WI38 (cell line): Measurements from ENCODE around the gene MTURN.

Experiments
- H3K4me3 ChIP-seq: 2 replicates; pipeline ENCODE4 v1.5.1; 2011; ENCODE audit warnings: low read depth, mild to moderate bottlenecking, control low read depth, low read length
- CTCF ChIP-seq: IDR thresholded peaks from 2 replicates; pipeline ENCODE4 v1.5.1; 2012; ENCODE audit warnings: low read depth, mild to moderate bottlenecking, control low read depth, low read length

The MTURN gene

GRCh38 chr7:30149640-30150272 is 15.0 kb downstream of the MTURN start:
- no peak for TF ChIP-seq CTCF
- H3K4me3 ChIP-seq, result no peak overlapping the region

- no peak overlapping the region for H3K4me3 ChIP-seq
- TF ChIP-seq CTCF, result no peak
These were observed 15.9 kb downstream of the MTURN start for GRCh38 chr7:30150711-30151110.

- no peak overlapping the region for H3K4me3 ChIP-seq
- TF ChIP-seq CTCF, result no peak
These were observed 19.4 kb downstream of the MTURN start for GRCh38 chr7:30154111-30154587.

- H3K4me3 ChIP-seq, result no peak overlapping the region
- no peak for TF ChIP-seq CTCF
These were observed 20.7 kb downstream of the MTURN start for GRCh38 chr7:30155481-30155880.

GRCh38 chr7:30157204-30157603 is 22.4 kb downstream of the MTURN start:
- no peak overlapping the region for H3K4me3 ChIP-seq

GRCh38 chr7:30159163-30159562 is 24.4 kb downstream of the MTURN start:
- no peak for TF ChIP-seq CTCF
- no peak overlapping the region for H3K4me3 ChIP-seq

More at GRCh38 chr7:30157204-30157603, 22.4 kb downstream of the MTURN start:
- TF ChIP-seq CTCF, result no peak

- no peak for TF ChIP-seq CTCF
- H3K4me3 ChIP-seq, result no peak overlapping the region
These were observed 24.9 kb downstream of the MTURN start for GRCh38 chr7:30159698-30160143.
